Activated CD4-positive, alpha-beta T cell treated with anti-CD3 and anti-CD28 coated beads, Interleukin-2, amount 10 ng/mL, durations not matched to agents 7 days and 5 days (primary cell): ENCODE results near the gene FHIT. TPM values are rescaled to one million over a fixed set of nuclear protein-coding genes. Genes with fewer than 3 reads are reported as not detected.
A peak's percentile ranks its signal among the peaks of the same experiment; 100 is the strongest.

ENCODE experiments used
- CTCF ChIA-PET: fragments of 350-600 bp; sonication (Branson Sonifier 250); formaldehyde crosslinking; loops from one replicate; lab custom pipeline; 2021; ENCODE audit warnings: antibody characterized with exemption; lab: Charles Lee
- POLR2A ChIA-PET: fragments of 350-600 bp; sonication (Branson Sonifier 250); formaldehyde crosslinking; loops from one replicate; lab custom pipeline; 2021; ENCODE audit warnings: antibody characterized with exemption; lab: Charles Lee
- DNase-seq: peaks from one replicate; pipeline ENCODE4 v3.0.0-alpha.2; 2020
- H3K27ac Mint-ChIP-seq: one replicate; pipeline ENCODE4 v1.8.0; 2021; ENCODE audit warnings: mild to moderate bottlenecking, moderate library complexity, mixed read lengths
- H3K27me3 Mint-ChIP-seq: one replicate; pipeline ENCODE4 v1.8.0; 2021; ENCODE audit warnings: mixed read lengths
- H3K36me3 Mint-ChIP-seq: one replicate; pipeline ENCODE4 v1.8.0; 2021; ENCODE audit warnings: low read depth, mixed read lengths
- H3K4me1 Mint-ChIP-seq: one replicate; pipeline ENCODE4 v1.8.0; 2021; ENCODE audit warnings: mixed read lengths
- H3K4me3 Mint-ChIP-seq: one replicate; pipeline ENCODE4 v1.8.0; 2021; ENCODE audit warnings: mild to moderate bottlenecking, moderate library complexity, mixed read lengths
- H3K9me3 Mint-ChIP-seq: one replicate; pipeline ENCODE4 v1.8.0; 2021; ENCODE audit warnings: mixed read lengths
- total RNA-seq, 2 experiments: library from RNA; stranded (reverse); gene quantifications; one replicate each; pipeline ENCODE4 v1.2.3, GENCODE V29; 2021

The FHIT gene
- total RNA-seq, 2 experiments from 2014 or later: 39.4 to 41.2 TPM

DNA sequence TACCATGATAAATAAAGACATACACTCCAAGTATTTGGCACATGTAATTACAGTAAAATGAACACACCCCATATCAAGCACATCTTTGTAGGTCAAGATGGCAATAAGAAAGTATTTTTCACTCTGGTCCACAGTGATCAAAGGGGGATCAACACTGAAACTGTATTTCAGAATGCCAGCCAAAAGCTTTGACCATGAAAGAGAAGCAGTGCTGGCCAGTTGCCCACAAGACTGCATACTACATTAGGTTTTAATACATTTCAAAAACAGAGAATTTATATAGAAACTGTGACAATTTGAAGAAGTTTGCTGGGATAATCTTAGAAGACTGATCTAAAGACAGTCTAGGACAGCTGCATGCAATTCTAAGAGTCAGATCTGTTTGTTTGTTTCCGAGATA lies 1035.3 kb downstream of the FHIT start:
- no peak for DNase-seq
- CTCF ChIA-PET: interaction anchor here (1.2 kb wide), 1 partner anchor 234 kb away, joined by 3 read pairs; no protein-coding TSS in a partner anchor
- Mint-ChIP-seq H3K27me3 (no peaks in the 10 kb centered on the region), H3K4me3 (no peak overlapping the region), H3K4me1 (no peaks in the 10 kb centered on the region), H3K9me3 (peaks cover 5% of the 10 kb centered on the region), H3K36me3 (no peaks in the 10 kb centered on the region), H3K27ac (no peak overlapping the region)
- POLR2A ChIA-PET: no interaction called here

DNA sequence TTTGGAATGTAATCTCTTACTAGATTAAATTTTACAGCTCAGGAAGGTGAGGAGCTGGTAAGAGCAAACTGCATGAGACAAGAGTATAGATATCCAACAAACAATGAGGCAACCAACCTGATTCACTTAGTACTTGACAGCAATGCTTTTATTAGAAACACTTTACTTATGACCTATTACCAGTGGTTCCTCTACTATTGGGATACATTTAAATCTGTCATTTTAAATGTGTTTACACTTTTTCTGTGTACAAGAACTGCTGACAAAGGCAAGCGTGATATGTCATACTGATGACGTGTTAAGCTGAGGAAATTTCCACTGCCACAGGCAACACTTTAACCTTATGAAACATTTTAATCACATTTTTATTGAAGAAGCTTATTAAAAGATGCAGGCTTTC lies 1043.3 kb downstream of the FHIT start:
- Mint-ChIP-seq H3K27ac (no peak overlapping the region), H3K4me1 (no peaks in the 10 kb centered on the region), H3K27me3 (no peaks in the 10 kb centered on the region), H3K4me3 (no peak overlapping the region), H3K36me3 (no peaks in the 10 kb centered on the region), H3K9me3 (peaks cover 23% of the 10 kb centered on the region)
- ChIA-PET POLR2A (interaction anchor here (0.6 kb wide), 1 partner anchor 918 kb away, joined by 4 read pairs; no protein-coding TSS in a partner anchor), CTCF (interaction anchor here (1.6 kb wide), 1 partner anchor 15 kb away, joined by 4 read pairs; no protein-coding TSS in a partner anchor)
- no peak for DNase-seq

DNA sequence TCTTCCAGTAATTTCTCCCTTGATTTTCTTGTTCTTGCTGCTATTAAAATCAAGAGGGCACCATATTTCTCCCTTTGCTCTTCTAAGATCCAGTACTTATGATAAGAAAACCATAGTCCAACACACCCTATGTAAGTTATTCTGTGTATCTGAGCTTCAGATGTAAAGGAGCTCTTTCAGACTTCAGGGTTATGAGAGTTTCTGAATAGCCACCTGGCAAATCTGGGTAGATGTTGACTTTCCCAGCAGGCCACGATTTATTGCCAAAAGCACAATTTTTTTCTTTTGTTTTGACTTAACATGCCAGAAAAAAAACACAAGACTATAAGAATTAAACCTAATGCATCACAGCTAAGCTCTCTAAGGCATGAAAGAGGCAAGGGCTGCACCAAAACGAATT lies 1045.0 kb downstream of the FHIT start:
- Mint-ChIP-seq H3K27ac (no peak overlapping the region), H3K27me3 (no peaks in the 10 kb centered on the region), H3K4me3 (no peak overlapping the region), H3K4me1 (no peaks in the 10 kb centered on the region), H3K9me3 (peaks cover 22% of the 10 kb centered on the region), H3K36me3 (no peaks in the 10 kb centered on the region)
- ChIA-PET CTCF (interaction anchor here (1.1 kb wide), 1 partner anchor 16 kb away, joined by 3 read pairs; no protein-coding TSS in a partner anchor), POLR2A (no interaction called here)
- no peak for DNase-seq

DNA sequence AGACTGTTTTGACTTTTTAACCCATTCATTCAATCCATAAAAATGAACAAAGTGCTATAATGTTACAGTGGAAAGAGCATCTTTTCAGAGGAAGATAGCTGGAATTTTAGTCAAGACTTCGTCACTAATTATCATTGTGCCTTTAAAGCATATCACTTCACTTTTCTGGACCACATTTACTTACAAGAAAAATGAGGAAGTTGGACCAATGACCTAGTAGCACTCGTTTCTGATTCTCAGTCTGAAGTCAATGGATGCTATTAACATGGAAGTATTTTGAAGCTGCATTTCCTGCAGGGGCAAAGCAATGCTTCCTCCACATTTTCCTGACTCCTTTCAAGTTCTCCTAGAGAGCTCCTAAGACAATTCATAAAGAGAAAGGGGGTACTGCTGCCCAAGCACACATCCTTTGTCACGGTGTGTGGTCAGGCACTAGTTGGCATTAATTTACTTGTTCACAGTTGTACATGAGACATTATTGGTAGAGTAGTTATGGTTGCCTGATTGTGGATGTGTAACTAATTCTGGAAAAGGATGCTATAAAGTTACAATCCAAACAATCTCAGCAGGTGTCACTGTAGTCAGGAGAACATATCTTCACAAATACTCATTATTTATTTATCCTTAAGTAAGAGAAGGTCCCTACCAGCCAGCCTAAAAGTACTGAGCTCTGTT lies 1049.1 kb downstream of the FHIT start:
- ChIA-PET CTCF (interaction anchor here (0.9 to 1.4 kb wide), 2 partner anchors 20 to 146 kb away, joined by 3 to 5 read pairs; no protein-coding TSS in a partner anchor), POLR2A (interaction anchor here (0.8 kb wide), 1 partner anchor 148 kb away, joined by 13 read pairs; no protein-coding TSS in a partner anchor)
- Mint-ChIP-seq H3K4me3 (no peak overlapping the region), H3K27ac (no peak overlapping the region), H3K4me1 (no peaks in the 10 kb centered on the region), H3K27me3 (no peaks in the 10 kb centered on the region), H3K9me3 (peaks cover 11% of the 10 kb centered on the region), H3K36me3 (no peaks in the 10 kb centered on the region)
- DNase-seq: no peak

DNA sequence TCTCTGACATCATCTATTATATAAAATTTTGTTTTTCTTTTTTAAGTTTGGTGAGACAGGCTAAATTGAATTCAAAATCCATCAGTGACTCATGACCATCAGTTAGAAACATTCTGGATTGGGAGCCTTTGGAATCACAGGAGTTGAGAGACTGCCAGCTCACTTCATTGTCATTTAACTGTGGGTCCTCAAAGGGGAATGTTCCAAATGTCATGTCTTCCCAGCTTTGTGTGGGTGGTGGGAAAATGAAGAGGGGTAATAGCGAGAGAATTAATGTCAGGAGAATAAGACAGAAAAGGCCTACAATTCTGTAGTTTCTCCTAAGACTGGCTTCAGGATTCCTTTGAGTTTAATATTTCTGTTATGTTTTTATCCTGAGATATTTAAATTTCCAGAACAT lies 1051.9 kb downstream of the FHIT start:
- peaks cover 3% of the 10 kb centered on the region for H3K36me3 Mint-ChIP-seq

DNA sequence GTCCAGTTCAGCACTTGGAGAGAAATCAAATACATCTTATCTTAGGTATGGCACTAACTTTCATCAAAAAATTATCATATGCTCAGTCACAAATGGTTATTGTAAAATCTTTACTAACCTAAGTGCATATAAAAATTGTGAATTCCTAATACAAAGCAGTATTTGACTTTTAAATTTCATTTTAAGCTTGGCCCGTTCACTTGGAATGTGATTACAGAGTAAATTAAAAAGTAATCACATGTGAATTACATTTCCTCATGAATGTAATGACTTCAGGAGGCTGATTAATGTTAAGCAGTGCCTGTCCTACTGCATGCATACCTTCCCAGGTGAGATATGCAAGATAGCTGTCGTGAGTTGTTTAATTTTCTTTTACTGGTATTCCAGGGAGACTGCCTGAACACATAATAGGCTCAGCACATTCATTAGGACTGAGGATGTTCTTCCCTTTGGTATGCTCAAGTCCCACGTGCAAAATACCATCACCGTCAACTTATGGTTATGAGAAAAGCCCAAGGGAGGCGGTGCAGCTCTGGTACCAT lies 1053.0 kb downstream of the FHIT start:
- no peak for DNase-seq

More for the DNA sequence above, 1051.9 kb downstream of the FHIT start:
- CTCF ChIA-PET: no interaction called here
- H3K4me1 Mint-ChIP-seq: no peaks in the 10 kb centered on the region
- POLR2A ChIA-PET: no interaction called here
- no peak overlapping the region for H3K27ac Mint-ChIP-seq
- H3K27me3 Mint-ChIP-seq: no peaks in the 10 kb centered on the region
- peaks cover 12% of the 10 kb centered on the region for H3K9me3 Mint-ChIP-seq
- DNase-seq: no peak
- no peak overlapping the region for H3K4me3 Mint-ChIP-seq

DNA sequence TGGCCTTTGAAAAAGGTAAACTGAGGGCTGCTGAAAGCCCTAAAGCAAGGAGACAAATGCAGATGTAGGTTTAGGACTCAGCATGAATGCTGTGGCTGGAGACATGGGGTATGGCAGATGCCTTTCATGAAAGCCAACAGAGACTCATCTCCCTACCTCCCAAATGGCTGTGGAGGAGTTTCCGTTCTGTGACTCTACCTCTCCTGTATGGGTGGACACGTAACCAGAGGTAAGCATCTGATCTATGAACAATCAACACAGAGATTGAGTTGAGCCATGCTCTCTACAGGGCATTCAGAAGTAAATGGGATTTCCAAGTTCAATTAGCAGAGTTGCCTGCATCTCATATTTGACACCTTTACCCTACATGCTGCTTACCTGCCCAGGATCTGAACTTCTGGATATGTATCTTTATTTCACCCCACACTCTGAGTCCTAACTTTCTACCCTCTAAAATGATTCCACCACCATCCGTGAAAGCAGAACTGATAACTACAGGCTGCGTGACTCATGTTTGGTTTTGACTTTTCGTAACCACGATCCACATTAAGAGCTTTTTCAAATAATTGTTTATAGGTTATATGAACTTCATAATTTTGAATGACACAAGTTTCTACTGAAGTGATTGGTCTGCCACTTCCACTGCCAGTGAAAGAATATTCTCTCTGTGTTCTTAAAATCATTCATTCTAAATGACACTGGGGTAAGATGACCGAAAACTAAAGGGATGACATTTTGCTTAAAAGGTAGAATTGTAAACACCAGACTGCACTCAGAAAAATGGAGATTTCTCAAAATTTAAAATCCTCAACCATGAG lies 1058.7 kb downstream of the FHIT start:
- Mint-ChIP-seq H3K4me1 (peaks cover 38% of the 10 kb centered on the region), H3K27me3 (no peaks in the 10 kb centered on the region), H3K4me3 (no peak overlapping the region), H3K27ac (peak overlapping the region; percentile 47), H3K36me3 (peaks cover 12% of the 10 kb centered on the region), H3K9me3 (peaks cover 19% of the 10 kb centered on the region)
- ChIA-PET POLR2A (no interaction called here), CTCF (interaction anchor here (1.5 kb wide), 1 partner anchor 16 kb away, joined by 4 read pairs; no protein-coding TSS in a partner anchor)
- peak; percentile 8 for DNase-seq

More for the DNA sequence above, 1053.0 kb downstream of the FHIT start:
- no peak overlapping the region for H3K4me3 Mint-ChIP-seq
- CTCF ChIA-PET: interaction anchor here (1.0 to 1.1 kb wide), 2 partner anchors 9 to 15 kb away, joined by 3 read pairs; no protein-coding TSS in a partner anchor
- peaks cover 7% of the 10 kb centered on the region for H3K36me3 Mint-ChIP-seq
- H3K9me3 Mint-ChIP-seq: peaks cover 18% of the 10 kb centered on the region
- H3K27ac Mint-ChIP-seq: no peak overlapping the region
- H3K27me3 Mint-ChIP-seq: no peaks in the 10 kb centered on the region
- H3K4me1 Mint-ChIP-seq: no peaks in the 10 kb centered on the region
- POLR2A ChIA-PET: interaction anchor here (0.5 kb wide), 1 partner anchor 28 kb away, joined by 3 read pairs; no protein-coding TSS in a partner anchor

DNA sequence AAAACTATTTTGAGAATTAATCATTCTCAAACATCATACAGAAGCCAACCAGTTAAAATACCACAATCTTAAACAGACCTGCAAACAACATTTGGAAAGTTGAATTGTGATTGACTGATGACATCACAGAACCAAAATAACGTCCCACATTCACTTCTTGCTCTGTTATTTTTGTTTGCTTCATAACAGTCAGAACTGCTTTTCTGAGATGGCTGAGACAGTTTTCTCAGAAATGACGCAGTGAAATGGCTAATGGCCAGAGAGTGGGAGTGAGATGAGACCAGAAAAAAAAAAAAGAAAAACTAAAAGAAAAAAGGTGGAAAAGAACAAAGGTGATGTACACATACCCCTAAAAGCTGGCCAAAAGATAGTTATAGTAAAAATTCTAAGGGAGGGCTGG lies 1061.2 kb downstream of the FHIT start:
- ChIA-PET POLR2A (no interaction called here), CTCF (interaction anchor here (0.7 to 1.1 kb wide), 3 partner anchors 14 to 86 kb away, joined by 3 to 4 read pairs (median 3); no protein-coding TSS in a partner anchor)
- no peak for DNase-seq
- H3K27me3 Mint-ChIP-seq: no peaks in the 10 kb centered on the region
- H3K9me3 Mint-ChIP-seq: peaks cover 19% of the 10 kb centered on the region
- no peak overlapping the region for H3K27ac Mint-ChIP-seq
- no peak overlapping the region for H3K4me3 Mint-ChIP-seq
- H3K36me3 Mint-ChIP-seq: peaks cover 17% of the 10 kb centered on the region
- peaks cover 38% of the 10 kb centered on the region for H3K4me1 Mint-ChIP-seq

DNA sequence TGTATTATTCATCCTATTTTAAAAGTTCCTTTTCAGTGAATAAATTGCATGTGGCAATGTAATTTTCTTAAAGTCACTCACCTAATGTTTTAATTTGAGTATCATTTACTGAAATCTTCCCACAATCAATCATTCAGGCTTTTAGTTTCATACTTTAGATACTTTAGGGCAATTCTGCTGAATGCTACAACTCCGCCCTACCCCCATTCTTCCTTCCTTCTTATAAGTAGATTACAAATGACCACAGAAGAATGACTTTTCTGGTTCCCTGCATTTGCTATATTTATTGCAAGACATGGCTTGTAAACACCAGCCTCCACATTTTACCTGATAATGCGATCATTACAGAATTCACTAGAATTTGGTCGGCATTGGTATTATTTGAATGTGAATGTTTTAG lies 1061.9 kb downstream of the FHIT start:
- Mint-ChIP-seq H3K4me3 (no peak overlapping the region), H3K4me1 (peaks cover 38% of the 10 kb centered on the region), H3K9me3 (peaks cover 14% of the 10 kb centered on the region), H3K27ac (peak overlapping the region; percentile 11), H3K36me3 (peaks cover 14% of the 10 kb centered on the region), H3K27me3 (no peaks in the 10 kb centered on the region)
- ChIA-PET POLR2A (no interaction called here), CTCF (interaction anchor here (1.0 to 1.3 kb wide), 4 partner anchors 9 to 201 kb away, joined by 3 to 4 read pairs (median 3); no protein-coding TSS in a partner anchor)
- DNase-seq: no peak

DNA sequence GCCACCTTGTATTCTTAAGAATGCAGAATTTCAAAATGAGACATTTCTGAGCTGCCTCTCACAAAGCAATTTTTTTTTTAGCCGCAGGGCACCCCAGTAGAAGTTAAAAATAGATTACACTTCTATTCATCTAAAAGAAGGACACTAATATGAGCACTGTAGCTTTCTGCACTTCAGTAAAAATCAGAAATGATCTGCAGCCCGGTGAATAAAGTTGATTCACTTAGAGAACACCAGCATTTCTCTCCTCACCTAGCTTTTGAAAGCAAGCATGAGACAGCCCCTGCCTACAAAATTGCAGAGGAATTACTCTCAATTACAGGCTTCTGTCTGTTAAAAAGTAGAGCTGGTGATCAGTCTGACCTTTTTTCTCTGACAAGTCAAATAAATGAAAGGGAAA lies 1062.4 kb downstream of the FHIT start:
- H3K36me3 Mint-ChIP-seq: peaks cover 13% of the 10 kb centered on the region
- CTCF ChIA-PET: interaction anchor here (1.0 to 1.3 kb wide), 4 partner anchors 9 to 200 kb away, joined by 3 to 4 read pairs (median 3); no protein-coding TSS in a partner anchor
- POLR2A ChIA-PET: no interaction called here
- H3K27ac Mint-ChIP-seq: peak overlapping the region; percentile 11
- H3K4me1 Mint-ChIP-seq: peaks cover 38% of the 10 kb centered on the region
- peaks cover 12% of the 10 kb centered on the region for H3K9me3 Mint-ChIP-seq
- no peaks in the 10 kb centered on the region for H3K27me3 Mint-ChIP-seq
- H3K4me3 Mint-ChIP-seq: no peak overlapping the region
- no peak for DNase-seq

DNA sequence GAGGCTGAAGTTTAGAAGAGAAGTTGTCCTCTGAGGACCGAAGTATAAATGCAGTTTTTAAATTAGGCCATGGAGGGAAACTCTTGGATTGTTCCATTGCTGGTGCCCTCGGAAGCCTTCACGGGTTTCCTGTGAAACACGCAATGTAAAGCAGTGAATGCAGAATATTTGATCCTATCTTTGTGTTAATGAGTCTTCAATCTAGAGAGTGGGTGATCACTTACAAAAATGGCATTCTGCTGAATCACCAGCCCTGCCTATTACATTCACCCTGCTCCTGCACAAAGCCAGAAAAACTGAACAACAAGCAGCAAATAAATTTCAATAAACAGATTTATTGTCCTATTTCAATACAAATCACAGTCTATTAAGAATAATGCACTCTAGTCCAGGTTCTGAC lies 1063.9 kb downstream of the FHIT start:
- H3K4me3 Mint-ChIP-seq: no peak overlapping the region
- H3K4me1 Mint-ChIP-seq: peaks cover 30% of the 10 kb centered on the region
- CTCF ChIA-PET: no interaction called here
- H3K9me3 Mint-ChIP-seq: peaks cover 6% of the 10 kb centered on the region
- peaks cover 5% of the 10 kb centered on the region for H3K36me3 Mint-ChIP-seq
- H3K27me3 Mint-ChIP-seq: no peaks in the 10 kb centered on the region
- H3K27ac Mint-ChIP-seq: no peak overlapping the region
- POLR2A ChIA-PET: no interaction called here
- no peak for DNase-seq

- CTCF ChIA-PET: interaction anchor here (0.9 kb wide), 1 partner anchor 14 kb away, joined by 3 read pairs; no protein-coding TSS in a partner anchor
- Mint-ChIP-seq H3K4me3 (no peak overlapping the region), H3K27me3 (no peaks in the 10 kb centered on the region), H3K36me3 (peaks cover 5% of the 10 kb centered on the region), H3K9me3 (peaks cover 4% of the 10 kb centered on the region), H3K4me1 (peaks cover 22% of the 10 kb centered on the region), H3K27ac (no peak overlapping the region)
- DNase-seq: no peak
- POLR2A ChIA-PET: no interaction called here
These were observed 1064.9 kb downstream of the FHIT start for GRCh38 chr3:60186359-60186758.
